Activated naive CD8-positive, alpha-beta T cell treated with anti-CD3 and anti-CD28 coated beads, Interleukin-2, amount 50 U/mL, for 24 hours (primary cell): ENCODE measurements around the gene EIF5.
A peak's percentile ranks its signal among the peaks of the same experiment; 100 is the strongest.

Source experiments
- ATAC-seq: fragments of 150-1000 bp; cut with Tn5 transposase; one replicate; pipeline ENCODE4 v1.10.0; 2021
- DNase-seq: peaks from one replicate; pipeline ENCODE4 v3.0.0; 2021
- H3K27ac Mint-ChIP-seq: one replicate; pipeline ENCODE4 v1.8.0; 2021; ENCODE audit warnings: mild to moderate bottlenecking, mixed read lengths
- H3K27me3 Mint-ChIP-seq: one replicate; pipeline ENCODE4 v1.8.0; 2021; ENCODE audit warnings: mixed read lengths
- H3K36me3 Mint-ChIP-seq: one replicate; pipeline ENCODE4 v1.8.0; 2021; ENCODE audit warnings: low read depth, mixed read lengths
- H3K4me1 Mint-ChIP-seq: one replicate; pipeline ENCODE4 v1.8.0; 2021; ENCODE audit warnings: mixed read lengths
- H3K4me3 Mint-ChIP-seq: one replicate; pipeline ENCODE4 v1.8.0; 2021; ENCODE audit warnings: mild to moderate bottlenecking, moderate library complexity, mixed read lengths
- H3K9me3 Mint-ChIP-seq: one replicate; pipeline ENCODE4 v1.8.0; 2021; ENCODE audit warnings: mixed read lengths

Gene EIF5

DNA sequence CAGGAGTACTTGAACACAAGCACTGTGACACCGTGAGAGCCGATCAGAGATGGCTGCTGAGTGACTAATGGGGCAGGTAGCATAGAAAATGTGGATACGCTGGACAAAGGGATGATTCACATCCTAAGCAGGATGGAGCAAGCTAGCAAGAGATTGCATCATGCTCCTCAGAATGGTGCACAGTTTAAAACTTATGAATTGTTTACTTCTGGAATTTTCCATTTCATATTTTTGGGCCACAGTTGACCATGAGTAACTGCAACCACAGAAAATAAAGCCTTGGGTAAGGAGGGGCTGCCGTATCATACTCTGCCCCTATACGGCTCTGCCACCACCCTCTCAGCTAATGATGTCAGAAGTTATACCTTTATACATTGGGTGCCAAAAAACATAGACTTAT lies 27.8 kb downstream of the EIF5 start:
- Mint-ChIP-seq H3K9me3 (peaks cover 25% of the 10 kb centered on the region), H3K27me3 (peaks cover 10% of the 10 kb centered on the region), H3K36me3 (peaks cover 10% of the 10 kb centered on the region), H3K27ac (peak overlapping the region; percentile 55), H3K4me1 (peaks cover 5% of the 10 kb centered on the region), H3K4me3 (no peak overlapping the region)
- ATAC-seq (peak; percentile 75), DNase-seq (peak; percentile 12)

DNA sequence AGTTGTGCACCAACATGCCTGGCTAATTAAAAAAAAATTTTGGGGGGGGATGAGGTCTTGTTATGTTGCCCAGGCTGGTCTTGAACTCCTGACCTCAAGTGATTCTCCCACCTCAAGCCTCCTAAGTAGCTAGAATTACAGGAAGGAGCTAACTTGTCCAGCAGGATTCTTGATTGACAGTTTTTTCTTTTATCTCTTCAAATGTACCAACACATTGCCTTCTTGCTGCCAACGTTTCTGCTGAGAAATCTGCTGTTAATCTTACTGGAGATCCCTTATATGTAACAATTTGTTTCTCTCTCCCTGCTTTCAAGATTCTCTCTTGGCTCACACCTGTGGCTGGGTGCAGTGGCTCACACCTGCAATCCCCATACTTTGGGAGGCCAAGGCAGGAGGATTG lies 28.7 kb downstream of the EIF5 start:
- no peak for ATAC-seq
- peaks cover 25% of the 10 kb centered on the region for H3K9me3 Mint-ChIP-seq
- peaks cover 10% of the 10 kb centered on the region for H3K36me3 Mint-ChIP-seq
- H3K4me1 Mint-ChIP-seq = peaks cover 5% of the 10 kb centered on the region
- H3K27me3 Mint-ChIP-seq = peaks cover 10% of the 10 kb centered on the region
- no peak for DNase-seq
- H3K4me3 Mint-ChIP-seq = no peak overlapping the region
- H3K27ac Mint-ChIP-seq = no peak overlapping the region

GRCh38 chr14:103366741-103367140 lies 32.7 kb downstream of the EIF5 start:
- peaks cover 3% of the 10 kb centered on the region for H3K4me1 Mint-ChIP-seq
- H3K36me3 Mint-ChIP-seq = peaks cover 10% of the 10 kb centered on the region
- ATAC-seq (no peak), DNase-seq (no peak)
- H3K27ac Mint-ChIP-seq = no peak overlapping the region
- peaks cover 23% of the 10 kb centered on the region for H3K9me3 Mint-ChIP-seq
- peaks cover 8% of the 10 kb centered on the region for H3K27me3 Mint-ChIP-seq
- no peak overlapping the region for H3K4me3 Mint-ChIP-seq

- no peak for DNase-seq
- no peak for ATAC-seq
Observed at GRCh38 chr14:103367995-103368394, 34.0 kb downstream of the EIF5 start.

GRCh38 chr14:103370087-103370486 lies 36.0 kb downstream of the EIF5 start:
- no peak for DNase-seq
- Mint-ChIP-seq H3K9me3 (no peaks in the 10 kb centered on the region), H3K27ac (no peak overlapping the region), H3K4me1 (peaks cover 3% of the 10 kb centered on the region), H3K27me3 (peaks cover 8% of the 10 kb centered on the region), H3K36me3 (no peaks in the 10 kb centered on the region), H3K4me3 (no peak overlapping the region)
- ATAC-seq = no peak

More at GRCh38 chr14:103367995-103368394, 34.0 kb downstream of the EIF5 start:
- peaks cover 2% of the 10 kb centered on the region for H3K36me3 Mint-ChIP-seq
- peaks cover 8% of the 10 kb centered on the region for H3K27me3 Mint-ChIP-seq
- no peak overlapping the region for H3K27ac Mint-ChIP-seq
- no peak overlapping the region for H3K4me3 Mint-ChIP-seq
- H3K9me3 Mint-ChIP-seq = peaks cover 17% of the 10 kb centered on the region
- H3K4me1 Mint-ChIP-seq = peaks cover 3% of the 10 kb centered on the region

GRCh38 chr14:103372017-103372416 lies 38.0 kb downstream of the EIF5 start:
- no peak for ATAC-seq
- Mint-ChIP-seq H3K27ac (no peak overlapping the region), H3K4me3 (no peak overlapping the region), H3K27me3 (peaks cover 5% of the 10 kb centered on the region), H3K4me1 (peaks cover 3% of the 10 kb centered on the region), H3K36me3 (no peaks in the 10 kb centered on the region), H3K9me3 (no peaks in the 10 kb centered on the region)
- no peak for DNase-seq

- no peaks in the 10 kb centered on the region for H3K9me3 Mint-ChIP-seq
- no peak overlapping the region for H3K4me3 Mint-ChIP-seq
- peaks cover 3% of the 10 kb centered on the region for H3K4me1 Mint-ChIP-seq
- no peaks in the 10 kb centered on the region for H3K36me3 Mint-ChIP-seq
- ATAC-seq = peak; percentile 95
- peaks cover 5% of the 10 kb centered on the region for H3K27me3 Mint-ChIP-seq
- no peak overlapping the region for H3K27ac Mint-ChIP-seq
- peak; percentile 16 for DNase-seq
Observed at GRCh38 chr14:103372552-103373304, 38.7 kb downstream of the EIF5 start.

DNA sequence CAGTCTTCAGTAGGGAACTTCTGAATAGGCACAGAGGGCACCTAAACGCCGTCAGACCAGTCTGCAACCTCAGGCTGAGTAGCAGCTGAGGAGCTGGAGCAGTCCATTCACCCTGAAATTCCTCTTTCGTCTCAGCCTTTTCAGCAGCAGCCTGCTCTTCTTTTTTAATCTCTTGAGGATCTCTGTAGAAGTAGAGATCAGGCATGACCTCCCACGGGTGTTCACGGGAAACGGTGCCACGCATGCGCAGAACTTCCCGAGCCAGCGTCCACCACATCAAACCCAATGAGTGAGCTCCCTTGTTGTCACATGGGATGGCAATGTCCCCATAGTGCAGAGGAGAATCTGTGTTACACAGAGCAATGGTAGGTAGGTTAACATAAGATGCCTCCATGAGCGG lies 40.1 kb downstream of the EIF5 start:
- ATAC-seq (no peak), DNase-seq (no peak)
- H3K27me3 Mint-ChIP-seq = peaks cover 5% of the 10 kb centered on the region
- H3K9me3 Mint-ChIP-seq = no peaks in the 10 kb centered on the region
- no peak overlapping the region for H3K4me3 Mint-ChIP-seq
- H3K36me3 Mint-ChIP-seq = no peaks in the 10 kb centered on the region
- H3K27ac Mint-ChIP-seq = no peak overlapping the region
- peaks cover 3% of the 10 kb centered on the region for H3K4me1 Mint-ChIP-seq

GRCh38 chr14:103377522-103378037 lies 43.5 kb downstream of the EIF5 start:
- Mint-ChIP-seq H3K36me3 (no peaks in the 10 kb centered on the region), H3K9me3 (no peaks in the 10 kb centered on the region), H3K4me3 (no peak overlapping the region), H3K27me3 (peaks cover 5% of the 10 kb centered on the region), H3K27ac (no peak overlapping the region), H3K4me1 (peaks cover 8% of the 10 kb centered on the region)
- no peak for DNase-seq
- ATAC-seq = no peak

- ATAC-seq (no peak), DNase-seq (no peak)
- peaks cover 9% of the 10 kb centered on the region for H3K4me1 Mint-ChIP-seq
- H3K4me3 Mint-ChIP-seq = no peak overlapping the region
- H3K36me3 Mint-ChIP-seq = no peaks in the 10 kb centered on the region
- no peaks in the 10 kb centered on the region for H3K9me3 Mint-ChIP-seq
- H3K27ac Mint-ChIP-seq = no peak overlapping the region
- peaks cover 5% of the 10 kb centered on the region for H3K27me3 Mint-ChIP-seq
Observed at GRCh38 chr14:103378038-103378854, 44.2 kb downstream of the EIF5 start.

GRCh38 chr14:103380719-103381377 lies 46.8 kb downstream of the EIF5 start:
- no peak for ATAC-seq
- peaks cover 18% of the 10 kb centered on the region for H3K4me1 Mint-ChIP-seq
- H3K9me3 Mint-ChIP-seq = no peaks in the 10 kb centered on the region
- H3K4me3 Mint-ChIP-seq = no peak overlapping the region
- H3K36me3 Mint-ChIP-seq = no peaks in the 10 kb centered on the region
- DNase-seq = no peak
- H3K27me3 Mint-ChIP-seq = no peaks in the 10 kb centered on the region
- no peak overlapping the region for H3K27ac Mint-ChIP-seq

DNA sequence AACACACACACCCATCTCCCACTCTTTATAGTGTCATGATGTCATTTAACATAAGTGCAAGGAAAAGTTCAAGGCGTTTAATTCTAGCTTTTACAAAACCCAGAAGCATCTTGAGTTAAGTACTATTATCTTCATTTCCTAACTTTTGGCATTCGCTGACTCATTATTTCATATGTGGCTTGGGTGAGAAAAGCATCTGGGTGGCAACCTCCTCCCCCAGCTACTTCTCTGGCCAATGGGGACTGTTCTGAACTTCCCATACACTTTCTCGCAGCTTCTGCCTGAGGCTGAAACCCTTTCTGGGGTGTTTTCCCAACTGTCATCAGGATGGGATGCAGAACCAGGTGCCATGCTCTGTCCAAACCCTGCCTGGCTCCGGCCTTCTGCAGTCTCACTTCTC lies 48.3 kb downstream of the EIF5 start:
- H3K9me3 Mint-ChIP-seq = no peaks in the 10 kb centered on the region
- H3K27me3 Mint-ChIP-seq = no peaks in the 10 kb centered on the region
- ATAC-seq (no peak), DNase-seq (no peak)
- no peak overlapping the region for H3K4me3 Mint-ChIP-seq
- H3K27ac Mint-ChIP-seq = no peak overlapping the region
- H3K4me1 Mint-ChIP-seq = peaks cover 21% of the 10 kb centered on the region
- peaks cover 3% of the 10 kb centered on the region for H3K36me3 Mint-ChIP-seq

GRCh38 chr14:103384450-103385151 lies 50.6 kb downstream of the EIF5 start:
- Mint-ChIP-seq H3K4me1 (peaks cover 38% of the 10 kb centered on the region), H3K9me3 (no peaks in the 10 kb centered on the region), H3K4me3 (peak overlapping the region; percentile 92), H3K36me3 (peaks cover 9% of the 10 kb centered on the region), H3K27me3 (no peaks in the 10 kb centered on the region), H3K27ac (peak overlapping the region; percentile 85)
- DNase-seq = no peak
- no peak for ATAC-seq
